Measurements from ENCODE around the gene TMIGD3. TPM values are rescaled to one million over a fixed set of nuclear protein-coding genes. Genes with fewer than 3 reads are reported as not detected.
"Not testable (repeated sequence)": the region's sequence is repeated elsewhere in the genome, so short reads cannot be mapped to it uniquely, and the experiment has no call there.

TMIGD3 gene
- not detected for polyA plus RNA-seq (2013, experiment 1 of 2; ENCODE audit: insufficient read length)
- not detected for polyA plus RNA-seq (2013, experiment 2 of 2; ENCODE audit: insufficient read length)

GRCh38 chr1:111503585-111504060 is at the start of gene TMIGD3, which contains the start of gene ADORA3:
TSS of gene TMIGD3 (minus strand) at chr1:111503633. CDS start at chr1:111503354, 279 bp downstream.
TSS of gene ADORA3 (minus strand) at chr1:111503633. CDS start at chr1:111503354, 279 bp downstream.
- DNase-seq: no peak

DNA sequence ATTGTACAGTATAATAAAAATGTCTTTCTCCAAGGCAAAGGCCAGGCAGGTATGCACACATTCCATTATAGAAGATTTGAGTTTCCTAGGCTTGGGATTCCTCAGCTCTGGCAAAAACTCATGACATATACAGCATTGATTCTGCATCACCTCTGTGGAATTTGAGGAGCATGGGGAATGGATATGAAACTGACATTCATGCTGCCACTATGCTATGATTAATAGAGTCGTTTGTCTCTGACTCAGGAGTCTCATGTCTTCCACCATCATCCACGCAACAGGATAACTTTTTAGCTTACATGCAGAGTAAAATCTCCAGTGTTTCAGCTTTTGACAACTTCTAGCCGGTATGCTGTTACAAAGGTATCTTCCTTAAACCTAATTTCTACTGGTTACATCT is 49.8 kb upstream of the TMIGD3 start:
- peak; percentile 93 for DNase-seq

DNA sequence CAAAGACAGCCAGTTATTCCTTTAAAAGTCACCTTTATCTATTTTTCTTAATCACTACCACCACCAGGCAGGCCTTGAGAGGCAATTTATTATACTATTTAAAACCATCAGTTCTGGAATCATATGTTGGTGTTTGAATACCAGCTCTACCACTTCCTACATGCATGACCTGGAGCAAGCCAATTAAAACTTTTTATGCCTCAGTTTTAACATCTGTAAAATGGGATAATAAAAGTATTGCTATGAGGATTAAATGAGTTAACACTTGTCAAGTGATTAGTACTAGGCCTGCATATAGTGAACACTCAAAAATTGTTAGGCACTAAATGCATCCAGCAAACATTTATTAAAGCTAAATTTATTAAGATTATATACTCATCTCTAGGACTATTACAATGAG is 49.2 kb upstream of the TMIGD3 start:
- no peak for DNase-seq

GRCh38 chr1:111551623-111552411 is 48.4 kb upstream of the TMIGD3 start:
- DNase-seq: no peak

GRCh38 chr1:111547786-111548185 is 44.4 kb upstream of the TMIGD3 start:
- not testable (repeated sequence) for DNase-seq

GRCh38 chr1:111542187-111542586 is 38.8 kb upstream of the TMIGD3 start:
- no peak for DNase-seq

DNA sequence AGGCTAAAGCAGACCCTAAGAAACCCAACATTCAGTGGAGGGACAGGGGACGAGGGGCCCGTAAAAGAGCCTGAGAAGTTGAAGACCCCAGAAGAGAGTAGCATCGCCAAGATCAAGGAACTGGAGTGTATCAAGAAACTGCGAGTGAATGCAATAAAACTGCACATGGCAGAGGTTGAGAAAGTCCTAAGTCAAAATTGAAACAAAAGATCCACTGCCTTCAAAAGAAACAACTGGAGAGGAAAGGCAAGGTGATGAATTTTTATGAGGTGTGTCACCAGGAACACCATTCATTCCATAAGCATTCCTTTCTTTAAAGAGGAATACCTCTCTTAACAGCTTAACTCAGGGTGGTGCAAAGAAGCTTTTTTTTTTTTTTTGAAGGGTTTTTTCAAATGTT is 38.3 kb upstream of the TMIGD3 start:
- peak; percentile 71 for DNase-seq

GRCh38 chr1:111540928-111541327 is 37.5 kb upstream of the TMIGD3 start:
- peak; percentile 34 for DNase-seq

DNA sequence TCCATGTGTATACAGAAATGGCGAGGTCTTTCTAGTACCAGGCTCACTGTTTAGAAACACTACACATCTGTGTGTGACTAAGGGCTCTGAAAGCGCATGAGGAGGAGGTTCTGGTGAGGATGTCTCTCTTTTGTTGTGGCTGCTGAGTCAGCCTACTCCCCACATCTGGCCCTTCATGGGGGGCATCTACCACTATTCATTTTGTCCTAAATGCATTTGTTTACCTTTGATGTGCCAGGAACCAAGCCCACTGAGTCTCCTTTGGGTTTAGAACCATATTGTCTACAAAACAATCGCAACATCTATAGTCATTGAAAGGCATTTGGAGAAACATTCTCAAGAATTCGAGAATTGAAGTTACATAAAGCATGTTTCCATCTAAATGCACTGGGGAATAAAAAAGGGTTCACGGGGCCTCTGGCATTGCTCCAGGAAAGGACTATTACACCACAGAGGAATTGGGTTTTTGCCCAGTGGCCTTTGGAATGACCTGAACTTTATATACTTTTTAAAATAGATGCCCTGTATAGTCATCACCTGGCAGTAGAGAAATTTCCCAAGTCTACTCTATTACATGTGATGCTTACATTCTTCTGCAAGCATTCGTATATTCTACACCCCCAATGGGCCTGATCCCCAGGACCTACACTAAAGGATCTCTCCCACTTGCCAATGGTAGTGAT is 35.1 kb upstream of the TMIGD3 start:
- peak; percentile 79 for DNase-seq

- no peak for DNase-seq
Observed at GRCh38 chr1:111535256-111536191, 32.1 kb upstream of the TMIGD3 start.

- DNase-seq: no peak
Observed at GRCh38 chr1:111520053-111520452, 16.6 kb upstream of the TMIGD3 start.

GRCh38 chr1:111517469-111518225 is 14.2 kb upstream of the TMIGD3 start:
- DNase-seq: no peak

GRCh38 chr1:111516005-111516535 is 12.6 kb upstream of the TMIGD3 start:
- DNase-seq: peak; percentile 52

GRCh38 chr1:111515291-111516004 is 12.0 kb upstream of the TMIGD3 start:
- DNase-seq: peak; percentile 39

GRCh38 chr1:111513410-111514020 is 10.1 kb upstream of the TMIGD3 start:
- no peak for DNase-seq

GRCh38 chr1:111512931-111513330 is 9.5 kb upstream of the TMIGD3 start:
- DNase-seq: no peak

DNA sequence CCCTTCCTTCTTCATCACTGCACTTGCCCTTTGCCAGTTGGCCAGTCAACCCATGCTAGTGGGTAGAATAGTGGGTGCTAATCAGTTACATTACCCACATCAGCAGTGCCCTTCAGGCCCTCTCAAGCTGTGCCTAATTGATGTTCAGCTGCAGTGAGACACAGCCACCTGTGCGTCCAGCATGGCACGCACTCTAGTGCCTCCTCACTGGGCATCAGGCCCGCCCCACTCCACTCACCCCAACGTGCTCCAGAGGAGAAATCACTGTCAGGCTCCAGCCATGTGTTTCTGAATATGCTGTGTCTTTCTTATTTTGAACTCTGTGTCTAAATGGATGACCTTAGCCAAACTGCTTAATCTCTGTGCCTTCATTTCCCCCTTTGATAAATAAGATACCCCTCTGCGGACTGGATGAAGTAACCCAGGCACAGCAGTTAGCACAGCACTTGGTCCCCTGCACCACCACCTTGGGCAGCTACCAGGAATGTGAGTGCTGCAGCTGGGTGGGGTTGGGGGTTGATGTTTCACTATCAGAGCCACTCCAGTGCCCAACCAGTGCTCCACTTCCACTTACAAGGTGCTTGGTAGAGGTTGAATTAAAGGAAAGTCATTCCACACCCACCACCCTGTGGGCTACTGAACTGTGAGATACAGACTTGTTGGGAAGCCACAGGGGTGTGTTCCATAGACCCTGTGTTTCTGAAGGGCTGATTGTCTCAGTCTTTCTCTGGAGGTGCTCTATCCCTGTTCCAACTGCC is 8.9 kb upstream of the TMIGD3 start:
- no peak for DNase-seq

DNA sequence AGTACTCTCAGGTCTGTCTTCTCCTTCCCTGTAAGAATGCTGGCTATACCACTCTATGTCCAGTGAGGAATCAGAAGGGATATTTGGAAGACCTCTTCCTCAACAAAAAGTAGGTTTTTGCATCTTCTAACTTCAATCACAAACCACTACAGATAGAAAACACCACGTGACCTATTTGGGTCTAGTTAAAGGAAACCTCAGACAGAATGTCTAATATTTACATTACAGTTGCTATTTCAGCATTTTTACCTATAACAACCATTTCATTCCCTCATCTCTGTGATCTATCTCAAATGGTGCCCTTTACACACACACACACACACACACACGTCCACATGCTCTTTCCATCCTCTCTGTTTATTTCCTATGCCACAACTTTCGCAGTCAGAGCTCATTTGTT is 7.9 kb upstream of the TMIGD3 start:
- DNase-seq: no peak

GRCh38 chr1:111509997-111510375 is 6.6 kb upstream of the TMIGD3 start:
- DNase-seq: peak; percentile 2

All from fibroblast of skin of abdomen (primary cell).